NCI-H1417 treated with DMSO at 0.1 percent for 48 hours (cell line): ENCODE results near the gene RCBTB2.

Experiments
- DNase-seq: peaks from one replicate; lab custom pipeline; 2025; lab: John Stamatoyannopoulos, UW

The RCBTB2 gene

GRCh38 chr13:48448285-48448958, 84.5 kb downstream of the RCBTB2 start:
- DNase-seq: no peak

- no peak for DNase-seq
Measured at GRCh38 chr13:48446464-48446863, 86.4 kb downstream of the RCBTB2 start.

- DNase-seq: no peak
Measured at GRCh38 chr13:48443442-48444208, 89.3 kb downstream of the RCBTB2 start.
